Astrocyte of the spinal cord (primary cell): ENCODE data around the gene EOGT.

Experiments
- DNase-seq: peaks from one replicate; pipeline ENCODE4 v3.0.0; 2011; ENCODE audit warnings: low read depth, low spot score
- H3K4me3 ChIP-seq: 2 replicates; pipeline ENCODE4 v1.5.1; 2011; ENCODE audit warnings: low read depth, mild to moderate bottlenecking, low read length, moderate library complexity
- CTCF ChIP-seq: IDR thresholded peaks from 2 replicates; pipeline ENCODE4 v1.5.1; 2012; ENCODE audit warnings: low read depth, mild to moderate bottlenecking, low read length, inconsistent platforms
- in situ Hi-C: cut with HindIII; loops from 2 replicates; pipeline ENCODE4 v1.10.0; 2017; ENCODE audit warnings: low sequenced_read_pairs

The EOGT gene

GRCh38 chr3:69013253-69014021 lies at the start of gene EOGT:
EOGT (minus strand) TSS chr3:69013684; CDS start chr3:69009846, 3,838 bp downstream.
- peak; percentile 65 for TF ChIP-seq CTCF
- H3K4me3 ChIP-seq = peak within 1 kb of the TSS; percentile 56
- peak; percentile 89 for DNase-seq
- in situ Hi-C loops = no loop called here

- no peak overlapping the region for H3K4me3 ChIP-seq
- TF ChIP-seq CTCF = no peak
- in situ Hi-C loops = no loop called here
- DNase-seq = no peak
These were observed 46.2 kb upstream of the EOGT start for GRCh38 chr3:69059688-69060087.

- no peak for TF ChIP-seq CTCF
- in situ Hi-C loops = no loop called here
- H3K4me3 ChIP-seq = no peak overlapping the region
- no peak for DNase-seq
These were observed 45.4 kb upstream of the EOGT start for GRCh38 chr3:69058947-69059224.

DNA sequence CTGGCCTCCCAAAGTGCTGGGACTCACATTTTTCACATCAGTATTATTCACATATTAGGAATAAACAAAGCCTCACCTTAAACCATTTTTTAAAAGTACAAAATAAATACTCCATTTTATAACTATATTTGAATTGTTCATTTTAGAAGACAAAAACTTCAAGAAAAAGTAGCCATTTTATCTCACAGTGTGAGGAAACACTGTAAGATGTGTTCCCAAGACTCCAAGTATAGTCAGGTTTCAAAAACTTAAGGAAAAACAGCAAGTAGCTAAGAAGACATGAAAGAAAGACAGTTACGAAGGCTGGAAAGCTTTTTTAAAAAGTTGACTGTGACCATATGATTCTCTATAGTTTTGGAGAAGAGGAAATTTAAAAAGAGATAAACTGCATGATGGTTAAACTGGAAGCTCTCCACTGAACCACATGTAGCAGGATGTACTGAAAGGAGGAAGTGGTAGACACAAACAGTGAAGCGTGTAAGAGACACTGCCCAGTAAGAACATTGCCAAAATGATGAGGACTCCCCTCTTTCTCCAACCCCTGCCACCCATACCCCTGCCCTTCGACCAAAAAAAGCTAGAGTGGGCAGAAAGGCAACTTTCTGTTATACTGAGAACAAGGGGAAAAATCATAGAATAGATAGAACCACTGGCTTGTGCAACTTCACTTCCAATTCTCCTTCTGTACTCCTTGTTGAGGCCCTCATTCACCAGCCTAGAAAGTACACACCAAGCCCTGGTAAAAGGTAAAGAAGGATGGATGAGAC lies 44.9 kb upstream of the EOGT start:
- in situ Hi-C loops = no loop called here
- no peak for DNase-seq
- no peak overlapping the region for H3K4me3 ChIP-seq
- TF ChIP-seq CTCF = no peak

DNA sequence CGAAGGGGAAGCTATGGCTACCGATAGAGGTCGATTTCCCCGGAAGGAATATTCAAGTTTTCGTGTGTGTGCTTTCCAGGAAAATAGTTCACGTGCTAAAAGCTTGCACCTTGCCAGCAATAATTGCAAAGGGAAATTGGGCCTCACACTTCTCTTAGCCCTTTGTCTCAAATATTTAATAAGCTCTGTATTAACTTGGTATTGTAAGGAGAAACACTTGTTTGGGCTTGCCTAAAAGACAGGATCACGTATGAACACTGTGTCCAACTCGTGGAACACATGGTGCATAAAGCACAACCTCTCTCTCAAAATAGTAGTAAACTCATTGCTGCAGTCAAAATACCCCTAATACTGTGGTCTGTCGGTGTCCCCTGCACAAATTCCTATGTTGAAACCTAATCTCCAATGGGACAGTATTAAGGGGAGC lies 39.0 kb upstream of the EOGT start:
- peak overlapping the region; percentile 99 for H3K4me3 ChIP-seq
- DNase-seq = no peak
- TF ChIP-seq CTCF = no peak
- in situ Hi-C loops = no loop called here

GRCh38 chr3:69051756-69052471 lies 38.4 kb upstream of the EOGT start, which contains the start of gene TMF1:
TMF1 (minus strand) TSS chr3:69052333; CDS start chr3:69052086, 247 bp downstream.
- peak; percentile 98 for DNase-seq
- in situ Hi-C loops = no loop called here
- TF ChIP-seq CTCF = peak; percentile 4
- peak within 1 kb of the TSS; percentile 99 for H3K4me3 ChIP-seq
